ENCODE data around the gene FOXJ2.

Gene FOXJ2

GRCh38 chr12:8052679-8053078, 20.2 kb downstream of the FOXJ2 start:
- peak; percentile 60 for DNase-seq (ENCODE audit: low read depth)
- peak; percentile 69 for TF ChIP-seq MAX (IDR thresholded peaks at IDR 0.05; ENCODE audit: low read depth, low read length)
- peak; percentile 34; the same call in 1 of the 2 replicates for TF ChIP-seq MYC (IDR thresholded peaks at IDR 0.05; ENCODE audit: low read depth, low read length)
- TF ChIP-seq POLR2A (IDR thresholded peaks at IDR 0.05; ENCODE audit: extremely low read depth, insufficient read length) = no peak
- no peak overlapping the region for H3K4me3 ChIP-seq (ENCODE audit: low read depth, low read length)

- no peak for DNase-seq (ENCODE audit: low read depth)
- TF ChIP-seq MAX (IDR thresholded peaks at IDR 0.05; ENCODE audit: low read depth, low read length) (no peak), POLR2A (IDR thresholded peaks at IDR 0.05; ENCODE audit: extremely low read depth, insufficient read length) (no peak), CTCF (IDR thresholded peaks at IDR 0.05; ENCODE audit: low read depth, low read length) (no peak), MYC (IDR thresholded peaks at IDR 0.05; ENCODE audit: low read depth, low read length) (no peak)
- no peak overlapping the region for H3K4me3 ChIP-seq (ENCODE audit: low read depth, low read length)
Measured at GRCh38 chr12:8054816-8055215, 22.3 kb downstream of the FOXJ2 start.

- H3K4me3 ChIP-seq (ENCODE audit: low read depth, low read length) = no peak overlapping the region
- no peak for TF ChIP-seq CTCF (IDR thresholded peaks at IDR 0.05; ENCODE audit: low read depth, low read length)
- TF ChIP-seq MAX (IDR thresholded peaks at IDR 0.05; ENCODE audit: low read depth, low read length) = no peak
- TF ChIP-seq MYC (IDR thresholded peaks at IDR 0.05; ENCODE audit: low read depth, low read length) = no peak
- no peak for TF ChIP-seq POLR2A (IDR thresholded peaks at IDR 0.05; ENCODE audit: extremely low read depth, insufficient read length)
- DNase-seq (ENCODE audit: low read depth) = no peak
Measured at GRCh38 chr12:8057306-8057705, 24.8 kb downstream of the FOXJ2 start.

GRCh38 chr12:8057839-8058238, 25.3 kb downstream of the FOXJ2 start:
- no peak; the same call in 1 of the 2 replicates for TF ChIP-seq MYC (IDR thresholded peaks at IDR 0.05; ENCODE audit: low read depth, low read length)
- 0 out of 2 replicates have a peak, but pooled peaks have one; percentile 2 for TF ChIP-seq MAX (IDR thresholded peaks at IDR 0.05; ENCODE audit: low read depth, low read length)
- peak; percentile 88 for DNase-seq (ENCODE audit: low read depth)
- peak overlapping the region; percentile 6 for H3K4me3 ChIP-seq (ENCODE audit: low read depth, low read length)

- TF ChIP-seq POLR2A (IDR thresholded peaks at IDR 0.05; ENCODE audit: extremely low read depth, insufficient read length) (no peak), MYC (IDR thresholded peaks at IDR 0.05; ENCODE audit: low read depth, low read length) (no peak), MAX (IDR thresholded peaks at IDR 0.05; ENCODE audit: low read depth, low read length) (no peak), CTCF (IDR thresholded peaks at IDR 0.05; ENCODE audit: low read depth, low read length) (no peak)
- DNase-seq (ENCODE audit: low read depth) = peak; percentile 50
- H3K4me3 ChIP-seq (ENCODE audit: low read depth, low read length) = peak overlapping the region; percentile 6
Measured at GRCh38 chr12:8058506-8058905, 26.0 kb downstream of the FOXJ2 start.

- no peak overlapping the region for H3K4me3 ChIP-seq (ENCODE audit: low read depth, low read length)
- peak; percentile 33 for DNase-seq (ENCODE audit: low read depth)
- no peak for TF ChIP-seq MYC (IDR thresholded peaks at IDR 0.05; ENCODE audit: low read depth, low read length)
- TF ChIP-seq CTCF (IDR thresholded peaks at IDR 0.05; ENCODE audit: low read depth, low read length) = no peak
- no peak for TF ChIP-seq MAX (IDR thresholded peaks at IDR 0.05; ENCODE audit: low read depth, low read length)
- no peak for TF ChIP-seq POLR2A (IDR thresholded peaks at IDR 0.05; ENCODE audit: extremely low read depth, insufficient read length)
Measured at GRCh38 chr12:8064131-8064530, 31.6 kb downstream of the FOXJ2 start.

Data from NB4 (cell line).